ENCODE measurements around the gene FSTL5.

DNA sequence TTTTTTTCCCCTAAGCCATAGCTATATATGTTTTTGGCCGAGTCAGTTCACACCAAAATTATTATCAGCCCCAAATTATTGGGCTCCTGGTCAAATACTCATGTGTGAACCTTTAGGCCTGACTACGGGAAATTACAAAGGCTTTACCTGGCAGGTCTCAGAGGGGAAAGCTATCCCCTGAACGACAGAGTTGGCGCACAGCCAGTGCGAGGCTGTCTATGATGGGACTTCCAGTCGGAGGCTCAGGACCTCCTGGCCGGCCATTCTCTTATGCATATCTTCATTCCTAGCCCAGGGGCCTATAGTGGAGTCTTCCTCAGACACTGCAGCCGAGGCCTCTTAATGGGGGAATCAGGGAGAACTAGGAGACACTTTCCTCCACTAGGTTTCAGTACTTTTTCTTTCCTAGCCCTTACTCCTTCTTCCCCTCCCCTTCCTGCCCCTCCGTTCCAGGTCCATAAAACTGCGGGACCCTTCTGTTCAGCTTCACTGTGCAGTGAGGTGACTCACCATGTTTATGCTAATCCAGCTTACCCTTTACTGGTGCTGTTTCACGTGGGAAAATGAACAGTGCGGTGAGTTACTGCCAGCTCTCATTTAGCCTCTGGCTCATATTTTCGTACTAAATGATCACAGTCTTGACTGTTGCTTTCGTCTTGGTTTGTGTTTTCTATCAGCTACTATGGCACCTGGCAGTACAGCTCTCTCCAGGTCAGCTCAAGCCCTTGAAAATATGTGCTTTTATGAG lies 533.9 kb downstream of the FSTL5 start:
- TF ChIP-seq TAF1 (IDR thresholded peaks at IDR 0.05; ENCODE audit: borderline replicate concordance, insufficient read depth, low read length): no peak
- no peak for TF ChIP-seq FOXP2 (optimal IDR thresholded peaks at IDR 0.05; ENCODE audit: borderline replicate concordance, extremely low read depth, extremely low read length, insufficient read depth)
- no peak for TF ChIP-seq REST (IDR thresholded peaks at IDR 0.05; ENCODE audit: insufficient read depth in 1 of 2, low read depth in 2 of 2, low read length in 2 of 2)
- TF ChIP-seq POLR2AphosphoS5 (IDR thresholded peaks at IDR 0.05; ENCODE audit: low read depth, low read length): no peak
- no peak for TF ChIP-seq SIN3A (IDR thresholded peaks at IDR 0.05; ENCODE audit: borderline replicate concordance, insufficient read depth, low read length)
